Glutamatergic neuron (in vitro differentiated cells): ENCODE data around the gene GSC2. TPM values are rescaled to one million over a fixed set of nuclear protein-coding genes. Genes with fewer than 3 reads are reported as not detected.

ENCODE experiments used
- DNase-seq: peaks from one replicate; pipeline ENCODE4 v3.0.0; 2022
- H3K27ac Mint-ChIP-seq: one replicate; pipeline ENCODE4 v1.8.0; 2020; ENCODE audit warnings: mild to moderate bottlenecking, mixed read lengths, inconsistent platforms; ENCODE audit not compliant: unreplicated experiment
- H3K27me3 Mint-ChIP-seq: one replicate; pipeline ENCODE4 v1.8.0; 2020; ENCODE audit warnings: mild to moderate bottlenecking, moderate library complexity, mixed read lengths, inconsistent platforms; ENCODE audit not compliant: unreplicated experiment
- H3K36me3 Mint-ChIP-seq: one replicate; pipeline ENCODE4 v1.8.0; 2020; ENCODE audit warnings: mild to moderate bottlenecking, mixed read lengths, inconsistent platforms; ENCODE audit not compliant: unreplicated experiment
- H3K4me1 Mint-ChIP-seq: one replicate; pipeline ENCODE4 v1.8.0; 2020; ENCODE audit warnings: mild to moderate bottlenecking, low read depth, mixed read lengths, inconsistent platforms; ENCODE audit not compliant: unreplicated experiment
- H3K4me3 Mint-ChIP-seq: one replicate; pipeline ENCODE4 v1.8.0; 2020; ENCODE audit warnings: mild to moderate bottlenecking, mixed read lengths, inconsistent platforms; ENCODE audit not compliant: unreplicated experiment
- H3K9me3 Mint-ChIP-seq: one replicate; pipeline ENCODE4 v1.8.0; 2020; ENCODE audit warnings: mild to moderate bottlenecking, moderate library complexity, mixed read lengths, inconsistent platforms; ENCODE audit not compliant: unreplicated experiment
- CTCF ChIP-seq: fragments of 200-600 bp; sonication (generic); IDR thresholded peaks from one replicate; pipeline ENCODE4 v1.5.0; 2021; ENCODE audit not compliant: partially characterized antibody, unreplicated experiment
- total RNA-seq: library from RNA; stranded (reverse); fragmentation: NEBNext Ultra II Directional; extraction: Animal tissue kit (Norgen Biotek cat#: 25700); gene quantifications from one replicate; pipeline ENCODE4 v1.2.1, GENCODE V29; 2021; ENCODE audit not compliant: unreplicated experiment

Gene GSC2
- total RNA-seq, 1 donor from 2014 or later, result not detected

- Mint-ChIP-seq H3K4me3 (no peak overlapping the region), H3K27ac (no peak overlapping the region), H3K9me3 (peaks cover 6% of the 10 kb centered on the region), H3K4me1 (no peaks in the 10 kb centered on the region), H3K36me3 (peaks cover 11% of the 10 kb centered on the region), H3K27me3 (peaks cover 17% of the 10 kb centered on the region)
- TF ChIP-seq CTCF, result no peak
- DNase-seq, result no peak
Measured at GRCh38 chr22:19152942-19153883, 3.1 kb upstream of the GSC2 start.

- TF ChIP-seq CTCF, result no peak
- peaks cover 11% of the 10 kb centered on the region for H3K36me3 Mint-ChIP-seq
- peaks cover 4% of the 10 kb centered on the region for H3K4me1 Mint-ChIP-seq
- H3K9me3 Mint-ChIP-seq, result peaks cover 8% of the 10 kb centered on the region
- no peak overlapping the region for H3K4me3 Mint-ChIP-seq
- H3K27me3 Mint-ChIP-seq, result peaks cover 20% of the 10 kb centered on the region
- no peak overlapping the region for H3K27ac Mint-ChIP-seq
- no peak for DNase-seq
Measured at GRCh38 chr22:19151329-19152191, 1.5 kb upstream of the GSC2 start.

GRCh38 chr22:19150482-19151328, 613 bp upstream of the GSC2 start:
- H3K4me3 Mint-ChIP-seq, result no peak overlapping the region
- peaks cover 22% of the 10 kb centered on the region for H3K27me3 Mint-ChIP-seq
- H3K4me1 Mint-ChIP-seq, result peaks cover 4% of the 10 kb centered on the region
- H3K36me3 Mint-ChIP-seq, result peaks cover 16% of the 10 kb centered on the region
- H3K9me3 Mint-ChIP-seq, result peaks cover 11% of the 10 kb centered on the region
- no peak overlapping the region for H3K27ac Mint-ChIP-seq
- no peak for DNase-seq
- no peak for TF ChIP-seq CTCF

GRCh38 chr22:19149047-19149883, 827 bp downstream of the GSC2 start:
- no peak for TF ChIP-seq CTCF
- H3K27ac Mint-ChIP-seq, result no peak overlapping the region
- H3K4me3 Mint-ChIP-seq, result no peak overlapping the region
- H3K36me3 Mint-ChIP-seq, result peaks cover 16% of the 10 kb centered on the region
- peak; percentile 41 for DNase-seq
- peaks cover 7% of the 10 kb centered on the region for H3K4me1 Mint-ChIP-seq
- H3K9me3 Mint-ChIP-seq, result peaks cover 15% of the 10 kb centered on the region
- peaks cover 20% of the 10 kb centered on the region for H3K27me3 Mint-ChIP-seq
